Measurements from ENCODE around the gene IL17RA. TPM values are rescaled to one million over a fixed set of nuclear protein-coding genes. Genes with fewer than 3 reads are reported as not detected.

Gene IL17RA
- total and polyA plus RNA-seq, 2 donors from 2014 or later: 4.2 to 26.8 TPM

DNA sequence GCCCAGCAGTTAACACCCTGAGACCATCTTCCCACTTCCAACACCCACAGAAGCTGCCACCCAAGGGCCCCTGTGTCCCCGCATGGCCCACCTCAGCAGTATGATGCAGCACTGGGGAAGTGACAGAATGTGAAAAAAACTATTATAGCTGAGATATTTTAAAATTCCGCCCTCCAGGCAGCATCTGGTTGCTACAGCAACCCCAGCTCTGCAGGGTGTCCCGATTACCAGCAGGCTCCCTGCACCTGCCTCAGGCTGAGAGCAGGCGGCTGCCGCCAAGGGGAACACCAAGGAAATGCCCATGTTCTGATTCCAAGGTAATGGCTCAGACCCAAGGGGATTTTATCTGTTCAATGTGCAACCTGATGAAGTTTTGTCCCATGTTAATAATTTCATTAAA lies 46.9 kb downstream of the IL17RA start:
- no peak for FAIRE-seq
- TF ChIP-seq, protein P1, sequence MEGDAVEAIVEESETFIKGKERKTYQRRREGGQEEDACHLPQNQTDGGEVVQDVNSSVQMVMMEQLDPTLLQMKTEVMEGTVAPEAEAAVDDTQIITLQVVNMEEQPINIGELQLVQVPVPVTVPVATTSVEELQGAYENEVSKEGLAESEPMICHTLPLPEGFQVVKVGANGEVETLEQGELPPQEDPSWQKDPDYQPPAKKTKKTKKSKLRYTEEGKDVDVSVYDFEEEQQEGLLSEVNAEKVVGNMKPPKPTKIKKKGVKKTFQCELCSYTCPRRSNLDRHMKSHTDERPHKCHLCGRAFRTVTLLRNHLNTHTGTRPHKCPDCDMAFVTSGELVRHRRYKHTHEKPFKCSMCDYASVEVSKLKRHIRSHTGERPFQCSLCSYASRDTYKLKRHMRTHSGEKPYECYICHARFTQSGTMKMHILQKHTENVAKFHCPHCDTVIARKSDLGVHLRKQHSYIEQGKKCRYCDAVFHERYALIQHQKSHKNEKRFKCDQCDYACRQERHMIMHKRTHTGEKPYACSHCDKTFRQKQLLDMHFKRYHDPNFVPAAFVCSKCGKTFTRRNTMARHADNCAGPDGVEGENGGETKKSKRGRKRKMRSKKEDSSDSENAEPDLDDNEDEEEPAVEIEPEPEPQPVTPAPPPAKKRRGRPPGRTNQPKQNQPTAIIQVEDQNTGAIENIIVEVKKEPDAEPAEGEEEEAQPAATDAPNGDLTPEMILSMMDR (IDR thresholded peaks at IDR 0.05; ENCODE audit: borderline replicate concordance, extremely low read depth, insufficient read depth): no peak
- DNase-seq: no peak

DNA sequence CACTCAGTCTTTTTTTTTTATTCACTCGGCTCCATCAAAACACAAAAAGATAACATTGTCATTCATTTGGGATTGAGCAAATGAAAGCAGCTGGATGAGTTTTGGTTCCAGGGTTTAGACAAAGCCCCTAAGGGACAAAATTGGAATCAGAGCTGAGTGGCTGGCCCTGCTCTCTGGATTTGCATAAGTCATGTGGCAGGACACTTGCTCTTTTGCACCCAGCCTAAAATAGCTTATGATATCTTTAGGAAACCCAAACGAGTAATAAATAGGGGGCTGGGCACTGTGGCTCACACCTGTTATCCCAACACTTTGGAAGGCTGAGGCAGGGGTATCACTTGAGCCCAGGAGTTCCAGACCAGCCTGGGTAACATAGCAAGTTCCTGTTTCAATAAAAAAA lies 47.3 kb downstream of the IL17RA start:
- H3K4me3 ChIP-seq (ENCODE audit: low read length in 3 of 3): no peak overlapping the region
- DNase-seq: no peak
- no peaks in the 10 kb centered on the region for H3K27me3 ChIP-seq (ENCODE audit: control insufficient read depth, insufficient read depth, low read length)
- H3K9me3 ChIP-seq (ENCODE audit: control insufficient read depth in 2 of 3, insufficient read depth in 1 of 3, low read length in 3 of 3): no peaks in the 10 kb centered on the region
- TF ChIP-seq, protein P1 (IDR thresholded peaks at IDR 0.05; ENCODE audit: borderline replicate concordance, extremely low read depth, insufficient read depth): no peak
- intact Hi-C loops (cut with DNase I): no loop called here
- no peaks in the 10 kb centered on the region for H3K36me3 ChIP-seq (ENCODE audit: control insufficient read depth in 2 of 3, insufficient read depth in 3 of 3, low read length in 3 of 3)
- no peaks in the 10 kb centered on the region for H3K4me1 ChIP-seq (ENCODE audit: control insufficient read depth in 2 of 3, insufficient read depth in 2 of 3, low read depth in 1 of 3, low read length in 3 of 3)
- H3K27ac ChIP-seq (ENCODE audit: low read depth in 2 of 2, low read length in 2 of 2): no peak overlapping the region
- no peak overlapping the region for H3K9ac ChIP-seq (ENCODE audit: low read length in 3 of 3)
- FAIRE-seq: no peak

More for the DNA sequence above, 46.9 kb downstream of the IL17RA start:
- Histone ChIP-seq H3K9me3 (ENCODE audit: control insufficient read depth in 2 of 3, insufficient read depth in 1 of 3, low read length in 3 of 3) (no peaks in the 10 kb centered on the region), H3K9ac (ENCODE audit: low read length in 3 of 3) (no peak overlapping the region), H3K27ac (ENCODE audit: low read depth in 2 of 2, low read length in 2 of 2) (no peak overlapping the region), H3K27me3 (ENCODE audit: control insufficient read depth, insufficient read depth, low read length) (no peaks in the 10 kb centered on the region), H3K36me3 (ENCODE audit: control insufficient read depth in 2 of 3, insufficient read depth in 3 of 3, low read length in 3 of 3) (no peaks in the 10 kb centered on the region), H3K4me3 (ENCODE audit: low read length in 3 of 3) (no peak overlapping the region), H3K4me1 (ENCODE audit: control insufficient read depth in 2 of 3, insufficient read depth in 2 of 3, low read depth in 1 of 3, low read length in 3 of 3) (no peaks in the 10 kb centered on the region)
- intact Hi-C loops (cut with DNase I): no loop called here

DNA sequence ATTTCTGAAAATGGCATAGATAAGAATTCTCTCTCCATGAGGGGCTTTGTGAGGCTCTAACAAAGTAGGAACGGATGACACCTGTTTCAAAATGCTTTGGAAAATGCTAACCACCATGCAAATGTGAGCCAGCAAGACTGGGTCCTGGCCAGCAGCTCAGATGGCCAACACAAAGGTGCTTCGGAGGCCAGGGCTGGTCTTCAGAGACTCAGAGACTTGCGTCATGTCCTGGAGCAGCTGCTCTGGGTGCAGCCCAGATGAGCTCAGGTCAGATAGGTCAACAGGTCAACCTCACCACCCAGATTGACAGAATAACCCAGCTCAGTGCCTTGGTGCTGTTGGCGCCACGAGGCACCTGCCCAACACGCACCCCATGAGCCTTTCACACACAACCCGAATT lies 48.3 kb downstream of the IL17RA start:
- no peaks in the 10 kb centered on the region for H3K9me3 ChIP-seq (ENCODE audit: control insufficient read depth in 2 of 3, insufficient read depth in 1 of 3, low read length in 3 of 3)
- no peak overlapping the region for H3K4me3 ChIP-seq (ENCODE audit: low read length in 3 of 3)
- intact Hi-C loops (cut with DNase I): no loop called here
- no peak overlapping the region for H3K9ac ChIP-seq (ENCODE audit: low read length in 3 of 3)
- H3K36me3 ChIP-seq (ENCODE audit: control insufficient read depth in 2 of 3, insufficient read depth in 3 of 3, low read length in 3 of 3): peaks cover 0 to 7% (median 2%) of the 10 kb centered on the region in 3 donors
- DNase-seq: no peak
- H3K27ac ChIP-seq (ENCODE audit: low read depth in 2 of 2, low read length in 2 of 2): no peak overlapping the region
- TF ChIP-seq, protein P1 (IDR thresholded peaks at IDR 0.05; ENCODE audit: borderline replicate concordance, extremely low read depth, insufficient read depth): no peak
- no peaks in the 10 kb centered on the region for H3K27me3 ChIP-seq (ENCODE audit: control insufficient read depth, insufficient read depth, low read length)
- H3K4me1 ChIP-seq (ENCODE audit: control insufficient read depth in 2 of 3, insufficient read depth in 2 of 3, low read depth in 1 of 3, low read length in 3 of 3): no peaks in the 10 kb centered on the region
- FAIRE-seq: no peak

DNA sequence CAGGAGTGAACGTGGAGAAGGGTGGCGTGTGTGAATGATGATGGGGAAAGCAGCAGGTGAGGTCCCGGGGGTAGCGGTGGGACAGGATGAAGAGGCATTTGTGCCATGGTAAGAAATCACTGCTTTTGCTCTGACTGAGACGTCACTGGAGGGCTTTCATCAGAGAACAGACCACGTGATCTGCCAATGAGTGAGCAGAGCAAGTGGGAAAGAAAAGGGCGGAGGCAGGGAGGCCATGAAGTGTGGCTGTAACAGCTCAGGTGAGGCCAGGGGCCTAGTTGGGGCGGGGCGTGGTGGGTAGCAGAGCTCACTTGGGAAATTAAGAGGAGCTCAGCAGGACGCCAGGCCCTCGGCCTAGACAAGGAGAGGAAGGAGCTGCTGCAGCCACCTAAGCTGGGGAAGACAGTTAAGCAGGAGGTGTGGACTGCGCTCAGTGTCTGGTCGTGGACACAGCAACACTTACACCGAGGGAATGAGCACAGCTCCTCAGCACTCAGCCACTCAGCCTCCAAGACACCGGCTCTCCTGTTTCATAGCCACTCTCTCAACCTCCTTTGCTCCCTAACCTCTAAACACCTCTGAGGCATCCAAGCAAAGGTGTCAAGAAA lies 50.5 kb downstream of the IL17RA start:
- Histone ChIP-seq H3K27ac (ENCODE audit: low read depth in 2 of 2, low read length in 2 of 2) (no peak overlapping the region), H3K9me3 (ENCODE audit: control insufficient read depth in 2 of 3, insufficient read depth in 1 of 3, low read length in 3 of 3) (no peaks in the 10 kb centered on the region), H3K27me3 (ENCODE audit: control insufficient read depth, insufficient read depth, low read length) (no peaks in the 10 kb centered on the region), H3K4me1 (ENCODE audit: control insufficient read depth in 2 of 3, insufficient read depth in 2 of 3, low read depth in 1 of 3, low read length in 3 of 3) (no peaks in the 10 kb centered on the region), H3K36me3 (ENCODE audit: control insufficient read depth in 2 of 3, insufficient read depth in 3 of 3, low read length in 3 of 3) (peaks cover 0 to 14% (median 9%) of the 10 kb centered on the region in 3 donors), H3K9ac (ENCODE audit: low read length in 3 of 3) (no peak overlapping the region), H3K4me3 (ENCODE audit: low read length in 3 of 3) (no peak overlapping the region)
- TF ChIP-seq, protein P1 (IDR thresholded peaks at IDR 0.05; ENCODE audit: borderline replicate concordance, extremely low read depth, insufficient read depth): no peak
- intact Hi-C loops (cut with DNase I): no loop called here
- no peak for DNase-seq
- FAIRE-seq: no peak

Measured in kidney (tissue), 14 donors.